Testis (tissue), 3 donors: ENCODE measurements around the gene OCA2. TPM values are rescaled to one million over a fixed set of nuclear protein-coding genes. Genes with fewer than 3 reads are reported as not detected.

Experiments used
- DNase-seq: peaks from one replicate; pipeline ENCODE4 v3.0.0-alpha.2; 2019
- H3K27ac ChIP-seq, 2 donors: fragments of 200-600 bp; sonication (generic); one replicate each; pipeline ENCODE4 v1.5.1; 2019
- H3K27me3 ChIP-seq: fragments of 200-600 bp; sonication (generic); one replicate; pipeline ENCODE4 v1.5.1; 2019
- H3K36me3 ChIP-seq: fragments of 200-600 bp; sonication (generic); one replicate; pipeline ENCODE4 v1.5.1; 2017; ENCODE audit warnings: low read depth; ENCODE audit errors: missing control alignments
- H3K4me1 ChIP-seq: fragments of 200-600 bp; sonication (generic); one replicate; pipeline ENCODE4 v1.5.1; 2019
- H3K4me3 ChIP-seq, 2 donors: fragments of 200-600 bp; sonication (generic); one replicate each; pipeline ENCODE4 v1.5.1; 2017 to 2019
- H3K9me3 ChIP-seq: fragments of 200-600 bp; sonication (generic); one replicate; pipeline ENCODE4 v1.5.1; 2017
- POLR2A ChIP-seq: fragments of 450-650 bp; IDR thresholded peaks from one replicate; pipeline ENCODE4 v1.6.1; 2017; ENCODE audit warnings: antibody characterized with exemption, mild to moderate bottlenecking, moderate library complexity
- WGBS, 2 donors: methylation state at CpG; one replicate each; pipeline ENCODE4 v1.1.5; 2018; 5-methylcytosine and 5-hydroxymethylcytosine counted together
- intact Hi-C: fragments of 100-400 bp; cut with DNase I; formaldehyde crosslinking; loops from one replicate; pipeline ENCODE4 v1.15.1; 2023; ENCODE audit warnings: low total_unique reads
- polyA plus RNA-seq: library from polyadenylated mRNA; stranded (reverse); fragments of 350-450 nt; fragmentation: Illumina TruSeq; extraction: RNeasy Lipid Tissue Mini Kit (QIAGEN cat#74804); gene quantifications from one replicate; pipeline ENCODE4 v1.2.3, GENCODE V29; 2014; ENCODE audit warnings: low read depth, low replicate concordance; ENCODE audit not compliant: insufficient read depth
- total RNA-seq, 2 donors: library from RNA; depleted of rRNA; stranded (reverse); fragments of >200 nt; gene quantifications; one replicate each; pipeline ENCODE4 v1.2.3, GENCODE V29; 2016
- TF ChIP-seq, protein P1 (sequence below), 3 experiments: fragments of 450-650 bp in 2 of 3; fragments of 200-600 bp in 1 of 3; sonication (generic) in 1 of 3; IDR thresholded peaks; one replicate each; pipeline ENCODE4 v1.5.1; 2016 to 2019; ENCODE audit warnings: antibody characterized with exemption in 3 of 3, mild to moderate bottlenecking in 2 of 3, moderate library complexity in 1 of 3

OCA2 gene
- total and polyA plus RNA-seq, 3 donors from 2014 or later: 2.6 to 7.2 (median 4.5) TPM

DNA sequence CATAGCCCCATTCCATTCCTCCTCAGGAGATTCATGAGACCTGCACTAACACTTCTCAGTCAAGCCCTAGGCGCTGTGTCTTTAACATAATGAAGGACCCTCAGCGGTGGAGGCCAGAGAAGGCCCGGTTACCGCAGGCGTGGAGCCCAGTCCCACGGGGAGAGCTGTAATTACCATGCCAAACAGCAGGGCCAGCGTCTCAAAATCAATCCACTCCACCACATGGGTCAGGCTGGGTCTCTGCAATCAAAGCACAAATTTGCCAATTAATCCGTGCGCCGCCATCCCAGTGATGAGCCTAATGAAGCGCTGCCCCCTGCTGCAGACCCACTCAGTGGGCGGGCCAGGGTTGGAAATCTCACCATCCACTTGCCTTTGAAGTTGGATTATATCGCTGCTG lies 109.7 kb downstream of the OCA2 start:
- Histone ChIP-seq H3K36me3 (no peaks in the 10 kb centered on the region), H3K4me3 (no peak overlapping the region), H3K9me3 (no peaks in the 10 kb centered on the region), H3K4me1 (no peaks in the 10 kb centered on the region), H3K27me3 (no peaks in the 10 kb centered on the region), H3K27ac (no peak overlapping the region)
- WGBS, 2 donors: 82 to 83% methylated on average over 13 of the region's 13 CpGs
- DNase-seq: no peak
- TF ChIP-seq POLR2A: no peak
- TF ChIP-seq, protein P1, sequence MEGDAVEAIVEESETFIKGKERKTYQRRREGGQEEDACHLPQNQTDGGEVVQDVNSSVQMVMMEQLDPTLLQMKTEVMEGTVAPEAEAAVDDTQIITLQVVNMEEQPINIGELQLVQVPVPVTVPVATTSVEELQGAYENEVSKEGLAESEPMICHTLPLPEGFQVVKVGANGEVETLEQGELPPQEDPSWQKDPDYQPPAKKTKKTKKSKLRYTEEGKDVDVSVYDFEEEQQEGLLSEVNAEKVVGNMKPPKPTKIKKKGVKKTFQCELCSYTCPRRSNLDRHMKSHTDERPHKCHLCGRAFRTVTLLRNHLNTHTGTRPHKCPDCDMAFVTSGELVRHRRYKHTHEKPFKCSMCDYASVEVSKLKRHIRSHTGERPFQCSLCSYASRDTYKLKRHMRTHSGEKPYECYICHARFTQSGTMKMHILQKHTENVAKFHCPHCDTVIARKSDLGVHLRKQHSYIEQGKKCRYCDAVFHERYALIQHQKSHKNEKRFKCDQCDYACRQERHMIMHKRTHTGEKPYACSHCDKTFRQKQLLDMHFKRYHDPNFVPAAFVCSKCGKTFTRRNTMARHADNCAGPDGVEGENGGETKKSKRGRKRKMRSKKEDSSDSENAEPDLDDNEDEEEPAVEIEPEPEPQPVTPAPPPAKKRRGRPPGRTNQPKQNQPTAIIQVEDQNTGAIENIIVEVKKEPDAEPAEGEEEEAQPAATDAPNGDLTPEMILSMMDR (IDR thresholded peaks at IDR 0.05): no peak
- intact Hi-C loops: no loop called here

DNA sequence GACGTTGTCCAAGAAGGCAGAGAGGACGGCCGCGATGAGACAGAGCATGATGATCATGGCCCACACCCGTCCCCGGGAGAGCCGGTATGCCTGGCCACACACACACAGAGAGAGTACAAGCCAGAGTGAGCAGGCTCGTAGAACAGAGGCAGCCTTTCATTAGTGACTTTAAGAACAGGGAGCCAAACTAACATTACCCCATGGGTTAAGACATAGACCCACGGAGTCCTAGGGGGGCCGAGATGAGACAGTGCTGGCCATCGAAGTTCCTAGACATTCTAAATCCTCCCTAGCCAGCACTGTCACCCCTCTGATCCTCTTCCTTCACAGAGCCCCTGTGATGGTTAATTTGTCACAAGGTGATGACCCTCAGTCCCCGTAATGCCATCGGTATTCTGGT lies 114.0 kb downstream of the OCA2 start:
- H3K4me3 ChIP-seq: no peak overlapping the region
- H3K27ac ChIP-seq: no peak overlapping the region
- TF ChIP-seq, protein P1 (IDR thresholded peaks at IDR 0.05): no peak
- TF ChIP-seq POLR2A: no peak
- no peaks in the 10 kb centered on the region for H3K36me3 ChIP-seq
- H3K27me3 ChIP-seq: no peaks in the 10 kb centered on the region
- no peak for DNase-seq
- 89 to 91% methylated on average over 13 of the region's 13 CpGs for WGBS, 2 donors
- intact Hi-C loops: no loop called here
- no peaks in the 10 kb centered on the region for H3K9me3 ChIP-seq
- no peaks in the 10 kb centered on the region for H3K4me1 ChIP-seq

DNA sequence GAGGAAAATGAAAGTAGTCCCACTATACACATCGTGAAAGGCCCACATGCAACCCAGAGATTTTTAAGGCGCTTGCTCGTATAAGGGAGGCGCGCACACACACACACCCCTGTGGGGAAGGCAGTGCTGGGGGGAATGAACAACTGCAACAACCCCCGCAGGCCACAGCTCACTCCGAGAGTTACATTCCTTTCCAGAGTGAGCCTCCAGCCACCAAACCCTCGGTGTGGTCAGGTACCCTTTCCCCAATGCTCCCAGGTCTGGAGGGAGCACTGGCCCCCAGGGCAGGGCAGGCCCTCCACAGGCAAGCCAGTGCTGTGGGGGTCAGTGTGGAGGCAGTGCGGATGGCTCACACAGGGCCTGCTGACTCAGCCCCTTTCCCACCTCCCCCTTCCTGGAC lies 115.6 kb downstream of the OCA2 start:
- no peak overlapping the region for H3K4me3 ChIP-seq
- DNase-seq: no peak
- TF ChIP-seq, protein P1 (IDR thresholded peaks at IDR 0.05): no peak
- no peak for TF ChIP-seq POLR2A
- H3K27ac ChIP-seq: no peak overlapping the region
- intact Hi-C loops: no loop called here
- H3K36me3 ChIP-seq: no peaks in the 10 kb centered on the region
- H3K4me1 ChIP-seq: no peaks in the 10 kb centered on the region
- 87 to 94% methylated on average over 7 to 9 of the region's 9 CpGs for WGBS, 2 donors
- no peaks in the 10 kb centered on the region for H3K27me3 ChIP-seq
- H3K9me3 ChIP-seq: no peaks in the 10 kb centered on the region

DNA sequence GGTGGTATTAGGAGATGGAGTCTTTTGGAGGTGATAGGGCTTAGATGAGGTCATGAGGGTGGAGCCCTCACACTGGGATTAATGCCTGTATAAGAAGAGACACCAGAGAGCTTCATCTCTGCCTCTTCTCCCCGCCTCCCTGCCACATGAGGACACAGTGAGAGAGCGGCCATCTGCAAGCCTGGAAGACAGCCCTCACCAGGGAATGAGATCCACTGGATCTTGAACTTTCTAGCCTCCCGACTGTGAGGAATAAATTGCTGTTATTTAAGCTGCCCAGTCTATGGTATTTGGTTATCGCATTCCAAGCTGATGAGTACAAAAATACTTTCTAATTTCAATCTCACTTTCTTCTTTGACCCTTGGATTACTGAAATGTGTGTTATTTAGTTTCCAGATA lies 121.4 kb downstream of the OCA2 start:
- H3K27me3 ChIP-seq: no peaks in the 10 kb centered on the region
- TF ChIP-seq, protein P1 (IDR thresholded peaks at IDR 0.05): no peak
- no peak for TF ChIP-seq POLR2A
- no peak overlapping the region for H3K27ac ChIP-seq
- H3K36me3 ChIP-seq: no peaks in the 10 kb centered on the region
- intact Hi-C loops: no loop called here
- 85 to 90% methylated on average over 4 of the region's 4 CpGs for WGBS, 2 donors
- H3K4me3 ChIP-seq: no peak overlapping the region
- H3K4me1 ChIP-seq: no peaks in the 10 kb centered on the region
- H3K9me3 ChIP-seq: no peaks in the 10 kb centered on the region
- DNase-seq: no peak

DNA sequence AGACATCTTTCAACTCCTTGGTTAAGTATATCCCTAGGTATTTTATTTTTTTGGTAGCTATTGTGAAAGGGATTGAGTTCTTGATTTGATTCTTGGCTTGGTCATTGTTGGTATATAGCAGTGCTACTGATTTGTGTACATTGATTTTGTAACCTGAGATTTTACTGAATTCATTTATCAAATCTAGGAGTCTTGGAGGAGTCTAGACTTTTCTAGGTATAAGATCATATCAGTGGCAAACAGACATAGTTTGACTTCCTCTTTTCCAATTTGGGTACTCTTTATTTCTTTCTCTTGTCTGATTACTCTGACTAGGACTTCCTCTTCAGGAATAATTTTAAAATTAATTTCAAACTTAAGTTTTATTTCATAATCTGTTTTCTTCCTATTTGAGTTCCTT lies 125.2 kb downstream of the OCA2 start:
- H3K36me3 ChIP-seq: no peaks in the 10 kb centered on the region
- no peak for DNase-seq
- no peaks in the 10 kb centered on the region for H3K4me1 ChIP-seq
- no peak overlapping the region for H3K27ac ChIP-seq
- intact Hi-C loops: no loop called here
- no peaks in the 10 kb centered on the region for H3K9me3 ChIP-seq
- H3K4me3 ChIP-seq: no peak overlapping the region
- TF ChIP-seq POLR2A: no peak
- TF ChIP-seq, protein P1 (IDR thresholded peaks at IDR 0.05): no peak
- H3K27me3 ChIP-seq: no peaks in the 10 kb centered on the region
